Liver (tissue), 3 donors: Measurements from ENCODE around the gene MYO18A.

Source experiments
- RAD21 ChIP-seq, 2 donors: IDR thresholded peaks; 2 replicates each; pipeline ENCODE4 v1.6.1; 2016; ENCODE audit warnings: antibody characterized with exemption in 2 of 2, mild to moderate bottlenecking in 2 of 2
- TF ChIP-seq, protein P1 (sequence below): fragments of 150-350 bp; IDR thresholded peaks from 2 replicates; pipeline ENCODE4 v1.5.1; 2017; ENCODE audit warnings: improper control_type of control experiment, low read depth, low read length; ENCODE audit not compliant: missing input control
- TF ChIP-seq, protein P2 (sequence below): IDR thresholded peaks from 2 replicates; pipeline ENCODE4 v1.6.1; 2016; ENCODE audit warnings: antibody characterized with exemption, mild to moderate bottlenecking
- donor health status: healthy.
- donor health status: healthy.

DNA sequence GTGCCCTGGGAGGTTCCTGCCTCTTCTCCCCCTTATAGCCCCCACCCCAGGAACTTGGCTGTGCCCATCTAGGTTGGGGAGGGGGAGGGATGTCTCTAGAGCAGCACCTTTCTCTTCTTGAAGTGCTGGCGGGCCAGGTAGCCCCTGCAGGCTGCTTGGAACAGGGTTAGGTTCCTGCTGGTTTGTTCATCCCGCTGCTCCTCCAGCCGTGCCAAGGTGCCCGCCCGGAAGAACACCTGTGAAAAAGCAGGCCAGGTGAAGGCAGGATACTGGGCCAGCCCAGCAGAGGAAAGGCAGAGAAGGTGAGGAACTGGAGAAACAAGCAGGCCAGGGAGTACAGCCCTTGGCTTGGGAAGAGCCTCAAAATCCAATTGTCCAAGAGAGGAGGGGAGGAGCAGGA, 80.7 kb downstream of the MYO18A start:
- TF ChIP-seq, protein P1, sequence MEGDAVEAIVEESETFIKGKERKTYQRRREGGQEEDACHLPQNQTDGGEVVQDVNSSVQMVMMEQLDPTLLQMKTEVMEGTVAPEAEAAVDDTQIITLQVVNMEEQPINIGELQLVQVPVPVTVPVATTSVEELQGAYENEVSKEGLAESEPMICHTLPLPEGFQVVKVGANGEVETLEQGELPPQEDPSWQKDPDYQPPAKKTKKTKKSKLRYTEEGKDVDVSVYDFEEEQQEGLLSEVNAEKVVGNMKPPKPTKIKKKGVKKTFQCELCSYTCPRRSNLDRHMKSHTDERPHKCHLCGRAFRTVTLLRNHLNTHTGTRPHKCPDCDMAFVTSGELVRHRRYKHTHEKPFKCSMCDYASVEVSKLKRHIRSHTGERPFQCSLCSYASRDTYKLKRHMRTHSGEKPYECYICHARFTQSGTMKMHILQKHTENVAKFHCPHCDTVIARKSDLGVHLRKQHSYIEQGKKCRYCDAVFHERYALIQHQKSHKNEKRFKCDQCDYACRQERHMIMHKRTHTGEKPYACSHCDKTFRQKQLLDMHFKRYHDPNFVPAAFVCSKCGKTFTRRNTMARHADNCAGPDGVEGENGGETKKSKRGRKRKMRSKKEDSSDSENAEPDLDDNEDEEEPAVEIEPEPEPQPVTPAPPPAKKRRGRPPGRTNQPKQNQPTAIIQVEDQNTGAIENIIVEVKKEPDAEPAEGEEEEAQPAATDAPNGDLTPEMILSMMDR: no peak
- TF ChIP-seq, protein P2, sequence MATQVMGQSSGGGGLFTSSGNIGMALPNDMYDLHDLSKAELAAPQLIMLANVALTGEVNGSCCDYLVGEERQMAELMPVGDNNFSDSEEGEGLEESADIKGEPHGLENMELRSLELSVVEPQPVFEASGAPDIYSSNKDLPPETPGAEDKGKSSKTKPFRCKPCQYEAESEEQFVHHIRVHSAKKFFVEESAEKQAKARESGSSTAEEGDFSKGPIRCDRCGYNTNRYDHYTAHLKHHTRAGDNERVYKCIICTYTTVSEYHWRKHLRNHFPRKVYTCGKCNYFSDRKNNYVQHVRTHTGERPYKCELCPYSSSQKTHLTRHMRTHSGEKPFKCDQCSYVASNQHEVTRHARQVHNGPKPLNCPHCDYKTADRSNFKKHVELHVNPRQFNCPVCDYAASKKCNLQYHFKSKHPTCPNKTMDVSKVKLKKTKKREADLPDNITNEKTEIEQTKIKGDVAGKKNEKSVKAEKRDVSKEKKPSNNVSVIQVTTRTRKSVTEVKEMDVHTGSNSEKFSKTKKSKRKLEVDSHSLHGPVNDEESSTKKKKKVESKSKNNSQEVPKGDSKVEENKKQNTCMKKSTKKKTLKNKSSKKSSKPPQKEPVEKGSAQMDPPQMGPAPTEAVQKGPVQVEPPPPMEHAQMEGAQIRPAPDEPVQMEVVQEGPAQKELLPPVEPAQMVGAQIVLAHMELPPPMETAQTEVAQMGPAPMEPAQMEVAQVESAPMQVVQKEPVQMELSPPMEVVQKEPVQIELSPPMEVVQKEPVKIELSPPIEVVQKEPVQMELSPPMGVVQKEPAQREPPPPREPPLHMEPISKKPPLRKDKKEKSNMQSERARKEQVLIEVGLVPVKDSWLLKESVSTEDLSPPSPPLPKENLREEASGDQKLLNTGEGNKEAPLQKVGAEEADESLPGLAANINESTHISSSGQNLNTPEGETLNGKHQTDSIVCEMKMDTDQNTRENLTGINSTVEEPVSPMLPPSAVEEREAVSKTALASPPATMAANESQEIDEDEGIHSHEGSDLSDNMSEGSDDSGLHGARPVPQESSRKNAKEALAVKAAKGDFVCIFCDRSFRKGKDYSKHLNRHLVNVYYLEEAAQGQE: no peak
- TF ChIP-seq RAD21 (IDR thresholded peaks at IDR 0.05): no peak
